Urinary bladder (tissue), 4 donors: Measurements from ENCODE around the gene STK26. TPM values are rescaled to one million over a fixed set of nuclear protein-coding genes. Genes with fewer than 3 reads are reported as not detected.
"Not testable (repeated sequence)": the region's sequence is repeated elsewhere in the genome, so short reads cannot be mapped to it uniquely, and the experiment has no call there.

Source experiments
- DNase-seq: peaks from one replicate; pipeline ENCODE4 v3.0.0-alpha.2; 2015; ENCODE audit errors: extremely low spot score
- H3K27ac ChIP-seq: one replicate; pipeline ENCODE4 v1.5.1; 2013; ENCODE audit warnings: low read depth, mild to moderate bottlenecking, moderate library complexity
- H3K36me3 ChIP-seq: one replicate; pipeline ENCODE4 v1.6.1; 2013; ENCODE audit warnings: mild to moderate bottlenecking, moderate library complexity; ENCODE audit not compliant: insufficient read depth
- H3K4me1 ChIP-seq: one replicate; pipeline ENCODE4 v1.6.1; 2013; ENCODE audit warnings: mild to moderate bottlenecking, moderate library complexity; ENCODE audit not compliant: insufficient read depth
- H3K4me3 ChIP-seq: one replicate; pipeline ENCODE4 v1.5.1; 2013; ENCODE audit warnings: low read depth, low read length
- WGBS: extraction: QIAGEN DNeasy Blood & Tissue Kit; methylation state at CpG from one replicate; pipeline ENCODE4 v1.1.7; 2013; 5-methylcytosine and 5-hydroxymethylcytosine counted together
- polyA plus RNA-seq: library from polyadenylated mRNA; stranded (reverse); fragments of 200-250 nt; gene quantifications from one replicate; pipeline ENCODE4 v1.2.3, GENCODE V29; 2013
- total RNA-seq: library from RNA; depleted of rRNA; stranded (reverse); fragments of >200 nt; gene quantifications from one replicate; pipeline ENCODE4 v1.2.3, GENCODE V29; 2014
- donor health status: healthy with polysubstance abuse.
- donor health status: healthy.

Gene STK26
- total RNA-seq: 26.3 TPM
- polyA plus RNA-seq: 16.3 TPM

GRCh38 chrX:132022967-132023895, at the start of gene STK26:
STK26 (plus strand) TSS chrX:132023302; CDS start chrX:132023618, 316 bp downstream.
- under 1% methylated on average over 68 of the region's 73 CpGs for WGBS
- no peaks in the 10 kb centered on the region for H3K36me3 ChIP-seq
- no peak for DNase-seq

GRCh38 chrX:131975851-131976250, 47.3 kb upstream of the STK26 start:
- WGBS: 43% methylated on average over 2 of the region's 2 CpGs
- no peak for DNase-seq
- no peaks in the 10 kb centered on the region for H3K36me3 ChIP-seq

More at GRCh38 chrX:132022967-132023895, at the start of gene STK26:
- H3K4me1 ChIP-seq: no peaks in the 10 kb centered on the region
- H3K4me3 ChIP-seq: peak within 1 kb of the TSS; percentile 55
- H3K27ac ChIP-seq: no peak within 1 kb of the TSS

GRCh38 chrX:131977619-131978018, 45.5 kb upstream of the STK26 start:
- Histone ChIP-seq H3K27ac (no peak overlapping the region), H3K36me3 (no peaks in the 10 kb centered on the region)
- 86% methylated on average over 3 of the region's 3 CpGs for WGBS

More at GRCh38 chrX:131975851-131976250, 47.3 kb upstream of the STK26 start:
- no peaks in the 10 kb centered on the region for H3K4me1 ChIP-seq
- no peak overlapping the region for H3K4me3 ChIP-seq
- H3K27ac ChIP-seq: no peak overlapping the region

GRCh38 chrX:131979116-131979515, 44.0 kb upstream of the STK26 start:
- H3K36me3 ChIP-seq: no peaks in the 10 kb centered on the region
- DNase-seq: no peak
- H3K27ac ChIP-seq: no peak overlapping the region
- no peaks in the 10 kb centered on the region for H3K4me1 ChIP-seq
- H3K4me3 ChIP-seq: no peak overlapping the region

More at GRCh38 chrX:131977619-131978018, 45.5 kb upstream of the STK26 start:
- no peak for DNase-seq
- no peak overlapping the region for H3K4me3 ChIP-seq
- no peaks in the 10 kb centered on the region for H3K4me1 ChIP-seq

GRCh38 chrX:131985526-131986049, 37.5 kb upstream of the STK26 start:
- DNase-seq: no peak
- Histone ChIP-seq H3K27ac (no peak overlapping the region), H3K4me1 (no peaks in the 10 kb centered on the region), H3K36me3 (no peaks in the 10 kb centered on the region), H3K4me3 (no peak overlapping the region)
- 75% methylated on average over 4 of the region's 4 CpGs for WGBS

GRCh38 chrX:131987252-131987651, 35.9 kb upstream of the STK26 start:
- Histone ChIP-seq H3K27ac (no peak overlapping the region), H3K4me3 (no peak overlapping the region), H3K4me1 (no peaks in the 10 kb centered on the region), H3K36me3 (no peaks in the 10 kb centered on the region)
- no peak for DNase-seq
- 38% methylated on average over 5 of the region's 5 CpGs for WGBS

GRCh38 chrX:131988236-131988635, 34.9 kb upstream of the STK26 start:
- no peak for DNase-seq
- H3K27ac ChIP-seq: no peak overlapping the region
- H3K4me3 ChIP-seq: no peak overlapping the region
- no peaks in the 10 kb centered on the region for H3K36me3 ChIP-seq
- no peaks in the 10 kb centered on the region for H3K4me1 ChIP-seq

GRCh38 chrX:132001127-132001526, 22.0 kb upstream of the STK26 start:
- Histone ChIP-seq H3K36me3 (no peaks in the 10 kb centered on the region), H3K4me3 (no peak overlapping the region), H3K27ac (no peak overlapping the region), H3K4me1 (no peaks in the 10 kb centered on the region)
- DNase-seq: no peak
- WGBS: 69% methylated on average over 3 of the region's 3 CpGs

- no peaks in the 10 kb centered on the region for H3K36me3 ChIP-seq
- H3K4me3 ChIP-seq: no peak overlapping the region
- H3K27ac ChIP-seq: no peak overlapping the region
- no peak for DNase-seq
- WGBS: 72% methylated on average over 4 of the region's 4 CpGs
- no peaks in the 10 kb centered on the region for H3K4me1 ChIP-seq
These were observed 18.4 kb upstream of the STK26 start for GRCh38 chrX:132004728-132005127.

GRCh38 chrX:132009350-132009749, 13.8 kb upstream of the STK26 start:
- no peak for DNase-seq
- no peaks in the 10 kb centered on the region for H3K36me3 ChIP-seq
- H3K4me3 ChIP-seq: no peak overlapping the region
- H3K27ac ChIP-seq: no peak overlapping the region
- no peaks in the 10 kb centered on the region for H3K4me1 ChIP-seq
- 92% methylated on average over 3 of the region's 3 CpGs for WGBS

GRCh38 chrX:132010213-132010612, 12.9 kb upstream of the STK26 start:
- not testable (repeated sequence) for DNase-seq, H3K4me1 ChIP-seq, H3K36me3 ChIP-seq, H3K4me3 ChIP-seq, H3K27ac ChIP-seq
- WGBS: 95% methylated on average over 2 of the region's 2 CpGs

- Histone ChIP-seq H3K36me3 (no peaks in the 10 kb centered on the region), H3K27ac (no peak overlapping the region), H3K4me1 (no peaks in the 10 kb centered on the region), H3K4me3 (no peak overlapping the region)
- no peak for DNase-seq
- 62% methylated on average over 4 of the region's 4 CpGs for WGBS
These were observed 7.2 kb upstream of the STK26 start for GRCh38 chrX:132015875-132016274.

- DNase-seq: no peak
- 84% methylated on average over 2 of the region's 2 CpGs for WGBS
- Histone ChIP-seq H3K4me1 (no peaks in the 10 kb centered on the region), H3K27ac (no peak overlapping the region), H3K4me3 (no peak overlapping the region), H3K36me3 (no peaks in the 10 kb centered on the region)
These were observed 6.3 kb upstream of the STK26 start for GRCh38 chrX:132016628-132017430.
